GM12892 (cell line): ENCODE data around the gene RNF224.
A peak's percentile ranks its signal among the peaks of the same experiment; 100 is the strongest.

Experiments used
- POLR2AphosphoS5 ChIP-seq: IDR thresholded peaks from 2 replicates; pipeline ENCODE4 v1.6.1; 2011; ENCODE audit warnings: low read depth, low read length, control low read depth
- TAF1 ChIP-seq: IDR thresholded peaks from 2 replicates; pipeline ENCODE4 v1.6.1; 2011; ENCODE audit warnings: low read depth, mild to moderate bottlenecking, control low read depth, low read length, borderline replicate concordance

DNA sequence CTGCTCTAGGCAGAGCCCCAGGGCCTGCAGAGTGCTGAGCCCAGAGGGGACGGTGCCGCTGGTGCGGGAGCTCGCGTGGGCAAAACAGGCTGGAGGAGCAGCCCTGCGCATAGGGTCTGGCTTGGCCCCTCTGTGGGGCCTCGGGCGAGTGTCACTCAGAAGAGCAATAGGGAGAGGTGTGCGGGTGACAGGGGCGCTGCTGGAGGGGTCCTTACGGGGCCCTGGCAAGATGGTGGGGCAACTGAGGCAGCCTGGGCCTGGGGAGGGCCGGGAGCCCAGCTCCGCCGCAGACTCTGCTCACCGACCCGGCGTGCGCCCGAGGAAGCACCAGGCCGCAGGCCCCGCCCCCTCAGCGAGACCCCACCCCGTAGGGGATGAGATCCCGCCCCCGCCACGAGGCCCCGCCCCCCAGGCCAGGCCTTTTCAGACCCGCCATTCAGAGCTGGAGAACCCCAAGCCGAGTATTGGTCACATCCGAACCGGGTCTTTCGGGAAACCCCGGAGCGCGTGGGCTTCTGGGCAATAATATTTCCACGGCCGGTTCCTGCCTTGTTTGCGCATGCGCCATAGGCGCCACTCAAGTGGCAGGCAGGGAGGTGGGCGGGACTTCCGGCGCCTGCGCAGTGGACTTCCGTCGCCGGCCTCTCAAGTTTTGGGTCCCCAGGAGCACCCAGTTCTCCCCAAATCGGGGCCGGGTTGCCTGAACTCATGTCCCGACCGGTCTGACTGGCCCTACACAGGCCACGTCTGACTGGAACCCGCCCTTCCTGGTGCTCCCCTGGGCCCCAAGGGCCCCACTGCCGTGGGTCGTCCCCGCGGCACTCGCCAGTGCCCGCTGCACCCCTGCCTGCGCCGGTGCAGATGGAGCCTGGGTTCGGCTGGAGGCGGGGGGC is 4.0 kb upstream of the RNF224 start:
- TF ChIP-seq TAF1 (0 out of 2 replicates have a peak, but pooled peaks have one; percentile 18), POLR2AphosphoS5 (peak; percentile 52; the same call in 1 of the 2 replicates)
